ENCODE data around the gene MROH2A. TPM values are rescaled to one million over a fixed set of nuclear protein-coding genes. Genes with fewer than 3 reads are reported as not detected.
"Not testable (repeated sequence)": the region's sequence is repeated elsewhere in the genome, so short reads cannot be mapped to it uniquely, and the experiment has no call there.

Gene MROH2A, protein sequence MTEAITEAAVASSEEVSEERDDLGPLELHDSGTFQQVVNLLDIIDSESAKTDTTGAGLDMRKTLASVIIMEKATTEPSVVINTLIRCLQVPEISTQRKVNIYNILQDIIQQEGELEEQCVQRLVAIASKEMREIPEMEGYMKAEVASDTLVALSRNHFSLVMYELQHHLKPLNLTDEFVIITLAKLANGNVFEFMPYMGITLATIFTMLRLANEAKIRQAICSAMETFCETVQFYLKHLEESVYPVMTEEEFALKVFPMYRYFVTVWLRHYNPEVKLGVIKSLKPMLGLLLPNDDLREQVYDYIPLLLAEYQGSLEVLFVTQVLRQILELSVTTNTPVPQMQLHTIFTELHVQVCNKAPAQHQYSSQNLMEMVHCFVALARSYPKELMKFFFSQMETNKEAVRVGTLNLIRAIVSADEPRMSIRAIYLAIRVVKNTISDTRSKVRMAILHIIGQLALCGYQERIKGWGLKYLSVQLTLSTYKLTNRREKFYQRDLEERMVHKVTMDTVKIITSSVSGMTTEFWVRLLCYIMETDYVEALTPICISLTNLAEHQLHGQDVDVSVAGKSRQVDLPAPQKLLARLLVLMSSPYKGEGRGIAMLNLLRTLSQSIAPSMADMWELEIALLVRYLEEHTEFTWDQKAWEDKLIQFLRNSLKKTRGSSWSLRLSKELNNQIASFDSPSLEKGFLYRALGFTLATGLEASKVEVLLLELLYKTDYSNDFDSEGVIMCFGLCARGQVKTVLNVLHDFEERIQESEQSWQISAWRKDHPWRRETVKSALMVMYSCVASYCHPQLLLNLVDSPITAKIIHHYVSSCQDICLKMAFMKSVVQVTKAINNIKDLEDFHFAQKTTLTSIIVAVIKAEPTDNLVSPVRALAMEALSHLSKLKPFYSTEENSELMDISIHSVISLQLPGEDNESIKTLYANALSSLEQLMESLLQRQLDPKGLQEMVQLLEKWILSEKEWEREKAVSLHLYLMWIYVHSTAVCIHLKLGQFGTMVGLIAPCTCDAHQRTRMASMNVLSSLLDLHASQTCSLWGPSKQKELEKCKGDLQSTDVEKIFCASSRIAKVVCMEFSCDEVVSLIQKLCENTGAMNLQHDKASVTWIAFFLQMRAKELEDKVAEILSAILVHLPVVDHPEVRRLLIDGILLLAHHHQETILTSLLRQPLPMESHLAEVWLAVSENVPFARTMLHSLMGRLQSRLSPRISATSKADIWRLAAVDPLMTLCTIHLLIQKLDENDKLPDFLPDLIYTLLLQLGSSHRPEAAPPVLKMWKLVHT (N-terminal part only)
- polyA plus RNA-seq (2011; rRNA removed), result not detected in 2 replicates
- polyA minus RNA-seq (2011; rRNA and poly(A)+ RNA removed), result not detected in 2 replicates

DNA sequence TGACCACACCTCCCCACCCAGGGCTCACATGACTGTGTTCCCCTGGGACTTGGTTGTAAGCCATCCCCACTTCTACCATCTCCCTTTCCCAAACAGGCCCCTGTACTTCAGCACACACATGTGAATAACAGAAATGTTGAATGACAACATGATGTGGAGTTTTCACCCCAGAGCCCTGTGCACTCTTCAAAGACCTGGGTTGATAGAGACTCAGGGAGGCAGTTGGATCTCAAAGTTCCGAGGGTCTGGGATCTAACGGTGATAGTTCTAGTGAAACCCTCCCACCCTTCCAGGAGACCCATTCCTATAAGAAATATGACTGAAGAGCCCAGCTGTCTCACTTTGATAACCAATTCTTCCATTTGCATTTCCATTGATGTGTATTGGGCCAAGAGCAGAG is at the start of gene MROH2A:
Gene MROH2A (plus strand): TSS at position 301 of the 400 bp plus-strand sequence. CDS start 1,029 bp downstream, outside the sequence.
- Histone ChIP-seq H3K27me3 (ENCODE audit: control insufficient read depth, insufficient read depth, low read length) (no peaks in the 10 kb centered on the region), H3K4me3 (ENCODE audit: low read depth, low read length) (no peak within 1 kb of the TSS), H3K36me3 (ENCODE audit: control insufficient read depth, insufficient read depth, low read length) (no peaks in the 10 kb centered on the region)
- ChIA-PET CTCF (no interaction called here), POLR2A (no interaction called here)
- no peak for DNase-seq (ENCODE audit: low read depth)
- TF ChIP-seq, protein P1, sequence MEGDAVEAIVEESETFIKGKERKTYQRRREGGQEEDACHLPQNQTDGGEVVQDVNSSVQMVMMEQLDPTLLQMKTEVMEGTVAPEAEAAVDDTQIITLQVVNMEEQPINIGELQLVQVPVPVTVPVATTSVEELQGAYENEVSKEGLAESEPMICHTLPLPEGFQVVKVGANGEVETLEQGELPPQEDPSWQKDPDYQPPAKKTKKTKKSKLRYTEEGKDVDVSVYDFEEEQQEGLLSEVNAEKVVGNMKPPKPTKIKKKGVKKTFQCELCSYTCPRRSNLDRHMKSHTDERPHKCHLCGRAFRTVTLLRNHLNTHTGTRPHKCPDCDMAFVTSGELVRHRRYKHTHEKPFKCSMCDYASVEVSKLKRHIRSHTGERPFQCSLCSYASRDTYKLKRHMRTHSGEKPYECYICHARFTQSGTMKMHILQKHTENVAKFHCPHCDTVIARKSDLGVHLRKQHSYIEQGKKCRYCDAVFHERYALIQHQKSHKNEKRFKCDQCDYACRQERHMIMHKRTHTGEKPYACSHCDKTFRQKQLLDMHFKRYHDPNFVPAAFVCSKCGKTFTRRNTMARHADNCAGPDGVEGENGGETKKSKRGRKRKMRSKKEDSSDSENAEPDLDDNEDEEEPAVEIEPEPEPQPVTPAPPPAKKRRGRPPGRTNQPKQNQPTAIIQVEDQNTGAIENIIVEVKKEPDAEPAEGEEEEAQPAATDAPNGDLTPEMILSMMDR (IDR thresholded peaks at IDR 0.05; ENCODE audit: insufficient read depth, low read depth, low read length), result no peak

DNA sequence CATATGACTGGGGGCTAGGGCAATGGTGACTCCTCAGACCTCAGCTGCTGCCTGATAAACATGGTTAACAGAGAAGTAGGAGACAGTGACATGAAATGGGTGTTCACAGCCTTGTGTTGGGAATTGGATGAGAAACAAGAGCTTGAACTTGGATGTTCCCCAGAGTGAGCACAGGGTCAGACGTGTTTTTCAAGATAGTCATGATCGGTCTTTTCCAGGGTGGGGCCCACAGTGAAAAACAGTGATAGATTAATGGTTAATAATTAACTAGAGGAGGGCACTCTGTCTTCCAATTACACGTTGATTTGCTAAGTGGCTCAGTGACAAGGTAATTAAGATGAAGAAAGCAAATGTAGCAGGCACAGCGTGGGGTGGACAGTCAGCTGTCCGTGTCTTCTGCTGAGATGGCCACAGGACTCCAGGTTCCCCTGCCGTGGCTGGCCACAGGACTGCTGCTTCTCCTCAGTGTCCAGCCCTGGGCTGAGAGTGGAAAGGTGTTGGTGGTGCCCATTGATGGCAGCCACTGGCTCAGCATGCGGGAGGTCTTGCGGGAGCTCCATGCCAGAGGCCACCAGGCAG is 49.3 kb upstream of the MROH2A start, which contains the start of gene UGT1A3:
Gene UGT1A3 (plus strand): TSS at position 320 of the 579 bp plus-strand sequence. CDS start 85 bp downstream, at position 405.
- ChIA-PET CTCF (no interaction called here), POLR2A (interaction anchor here (0.6 kb wide), 1 partner anchor 795 kb away, joined by 10 read pairs; no protein-coding TSS in a partner anchor)
- Histone ChIP-seq H3K36me3 (ENCODE audit: control insufficient read depth, insufficient read depth, low read length) (no peaks in the 10 kb centered on the region), H3K4me3 (ENCODE audit: low read depth, low read length) (no peak within 1 kb of the TSS), H3K27me3 (ENCODE audit: control insufficient read depth, insufficient read depth, low read length) (no peaks in the 10 kb centered on the region)
- TF ChIP-seq, protein P1 (IDR thresholded peaks at IDR 0.05; ENCODE audit: insufficient read depth, low read depth, low read length), result no peak
- no peak for DNase-seq (ENCODE audit: low read depth)

DNA sequence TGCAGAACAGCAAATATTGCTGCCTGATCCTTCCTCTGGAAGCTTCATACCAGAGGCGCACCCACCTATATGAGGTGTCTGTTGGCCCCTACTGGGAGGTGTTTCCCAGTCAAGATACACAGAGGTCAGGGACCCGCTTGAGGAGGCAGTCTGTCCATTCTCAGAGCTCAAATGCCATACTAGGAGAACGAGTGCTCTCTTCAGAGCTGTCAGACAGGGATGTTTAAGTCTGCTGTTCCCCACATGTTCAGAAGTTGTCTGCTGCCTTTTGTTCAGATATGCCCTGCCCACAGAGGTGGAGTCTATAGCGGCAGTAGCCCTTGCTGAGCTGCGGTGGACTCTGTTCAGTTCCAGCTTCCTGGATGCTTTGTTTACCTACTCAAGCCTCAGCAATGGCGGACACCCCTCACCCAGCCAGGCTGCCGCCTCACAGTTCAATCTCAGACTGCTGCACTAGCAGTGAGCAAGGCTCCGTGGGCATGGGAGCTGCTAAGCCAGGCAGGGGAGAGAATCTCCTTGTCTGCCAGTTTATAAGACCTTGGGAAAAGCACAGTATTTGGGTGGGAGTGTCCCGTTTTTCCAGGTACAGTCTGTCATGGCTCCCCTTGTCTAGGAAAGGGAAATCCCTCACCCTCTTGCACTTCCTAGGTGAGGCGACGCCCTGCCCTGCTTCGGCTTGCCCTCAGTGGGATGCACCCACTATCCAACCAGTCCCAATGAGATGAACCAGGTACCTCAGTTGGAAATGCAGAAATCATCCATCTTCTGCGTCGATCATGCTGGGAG is 41.1 kb upstream of the MROH2A start:
- POLR2A ChIA-PET; CTCF ChIA-PET; H3K4me3 ChIP-seq (ENCODE audit: low read depth, low read length); H3K36me3 ChIP-seq (ENCODE audit: control insufficient read depth, insufficient read depth, low read length); H3K27me3 ChIP-seq (ENCODE audit: control insufficient read depth, insufficient read depth, low read length); DNase-seq (ENCODE audit: low read depth): not testable (repeated sequence)

DNA sequence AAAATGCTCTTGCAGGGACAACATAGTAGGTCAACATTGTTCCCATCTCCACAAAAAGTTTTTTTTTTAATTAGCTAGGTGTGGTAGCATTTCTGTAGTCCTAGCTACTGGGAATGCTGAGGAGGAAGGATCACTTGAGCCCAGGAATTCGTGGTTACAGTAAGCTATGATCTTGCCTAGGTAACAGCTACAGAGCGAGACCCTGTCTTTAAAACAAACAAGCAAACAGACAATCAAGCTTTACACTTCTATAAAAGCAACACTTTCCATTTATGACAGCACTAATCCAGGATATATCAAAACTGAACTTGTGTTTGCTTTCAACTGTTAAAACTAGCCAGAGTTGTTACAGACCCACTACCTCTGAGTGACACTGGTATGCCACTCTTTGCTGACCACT is 37.3 kb upstream of the MROH2A start:
- Histone ChIP-seq H3K27me3 (ENCODE audit: control insufficient read depth, insufficient read depth, low read length) (no peaks in the 10 kb centered on the region), H3K36me3 (ENCODE audit: control insufficient read depth, insufficient read depth, low read length) (no peaks in the 10 kb centered on the region), H3K4me3 (ENCODE audit: low read depth, low read length) (no peak overlapping the region)
- ChIA-PET POLR2A (no interaction called here), CTCF (interaction anchor here (1.4 kb wide), 1 partner anchor 15 kb away, joined by 3 read pairs; no protein-coding TSS in a partner anchor)
- TF ChIP-seq, protein P1 (IDR thresholded peaks at IDR 0.05; ENCODE audit: insufficient read depth, low read depth, low read length), result no peak
- no peak for DNase-seq (ENCODE audit: low read depth)

All from BJ (cell line).